GM12891 (cell line): ENCODE measurements around the gene OGDH.

Source experiments
- DNase-seq: peaks from one replicate; pipeline ENCODE4 v3.0.0; 2011; ENCODE audit warnings: low spot score; ENCODE audit not compliant: insufficient read length
- FAIRE-seq: peaks from 2 replicates; lab custom pipeline; 2011; peaks lifted over from hg19 to GRCh38; lab: Jason Lieb, UNC
- PAX5 ChIP-seq: IDR thresholded peaks from 2 replicates; pipeline ENCODE4 v1.6.1; 2011; ENCODE audit warnings: low read length, moderate library complexity, mild to moderate bottlenecking; ENCODE audit not compliant: insufficient read depth, severe bottlenecking
- POLR2A ChIP-seq: IDR thresholded peaks from 2 replicates; pipeline ENCODE4 v1.6.1; 2011; ENCODE audit warnings: low read depth, low read length, control low read depth
- POLR2AphosphoS5 ChIP-seq: IDR thresholded peaks from 2 replicates; pipeline ENCODE4 v1.6.1; 2011; ENCODE audit warnings: low read depth, low read length, control low read depth
- POU2F2 ChIP-seq: IDR thresholded peaks from 2 replicates; pipeline ENCODE4 v1.6.1; 2011; ENCODE audit warnings: low read depth, mild to moderate bottlenecking, control low read depth, low read length, moderate library complexity
- SPI1 ChIP-seq: IDR thresholded peaks from 2 replicates; pipeline ENCODE4 v1.6.1; 2011; ENCODE audit warnings: low read depth, low read length, control low read depth
- TAF1 ChIP-seq: IDR thresholded peaks from 2 replicates; pipeline ENCODE4 v1.6.1; 2011; ENCODE audit warnings: low read depth, low read length, control low read depth

Gene OGDH

GRCh38 chr7:44754802-44755697 is 148.6 kb downstream of the OGDH start:
- TF ChIP-seq POLR2AphosphoS5: no peak
- TF ChIP-seq PAX5: no peak
- no peak for TF ChIP-seq SPI1
- no peak for TF ChIP-seq TAF1
- no peak for TF ChIP-seq POU2F2
- no peak for TF ChIP-seq POLR2A
- FAIRE-seq: no peak

GRCh38 chr7:44755698-44756627 is 149.5 kb downstream of the OGDH start:
- FAIRE-seq (no peak), DNase-seq (no peak)
- no peak for TF ChIP-seq PAX5
- no peak for TF ChIP-seq SPI1
- TF ChIP-seq POU2F2: no peak
- no peak for TF ChIP-seq POLR2AphosphoS5
- TF ChIP-seq TAF1: no peak
- TF ChIP-seq POLR2A: no peak

More at GRCh38 chr7:44754802-44755697, 148.6 kb downstream of the OGDH start:
- no peak for DNase-seq

- DNase-seq (no peak), FAIRE-seq (no peak)
- no peak for TF ChIP-seq PAX5
- no peak for TF ChIP-seq TAF1
Observed at GRCh38 chr7:44756904-44757303, 150.5 kb downstream of the OGDH start.

GRCh38 chr7:44757311-44757710 is 150.9 kb downstream of the OGDH start:
- FAIRE-seq (no peak), DNase-seq (no peak)
- TF ChIP-seq TAF1 (no peak), POU2F2 (no peak), PAX5 (no peak), SPI1 (no peak)

- FAIRE-seq: no peak
- TF ChIP-seq TAF1: no peak
- TF ChIP-seq PAX5: no peak
- TF ChIP-seq POLR2A: no peak
- no peak for TF ChIP-seq POLR2AphosphoS5
- TF ChIP-seq POU2F2: no peak
- no peak for TF ChIP-seq SPI1
Observed at GRCh38 chr7:44757739-44758138, 151.3 kb downstream of the OGDH start.

More at GRCh38 chr7:44757739-44758138, 151.3 kb downstream of the OGDH start:
- no peak for DNase-seq
